DMS114 treated with DMSO at 0.1 percent for 48 hours (cell line): Measurements from ENCODE around the gene SSMEM1.
"Not testable (repeated sequence)": the region's sequence is repeated elsewhere in the genome, so short reads cannot be mapped to it uniquely, and the experiment has no call there.

ENCODE experiments used
- DNase-seq: peaks from one replicate; lab custom pipeline; 2025; ENCODE audit not compliant: unreplicated experiment; lab: John Stamatoyannopoulos, UW

The SSMEM1 gene

DNA sequence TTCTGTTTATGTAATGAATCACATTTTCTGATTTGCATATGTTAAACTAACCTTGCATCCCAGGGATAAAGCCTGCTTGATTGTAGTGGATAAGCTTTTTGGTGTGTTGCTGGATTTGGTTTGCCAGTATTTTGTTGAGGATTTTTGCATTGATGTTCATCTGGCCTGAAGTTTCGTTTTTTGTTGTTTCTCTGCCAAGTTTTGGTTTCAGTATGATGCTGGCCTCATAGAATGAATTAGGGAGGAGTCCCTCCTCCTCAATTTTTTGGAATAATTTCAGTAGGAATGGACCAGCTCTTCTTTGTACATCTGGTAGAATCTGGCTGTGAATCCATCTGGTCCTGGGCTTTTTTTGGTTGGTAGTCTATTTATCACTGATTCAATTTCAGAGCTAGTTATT lies 35.8 kb downstream of the SSMEM1 start:
- not testable (repeated sequence) for DNase-seq

DNA sequence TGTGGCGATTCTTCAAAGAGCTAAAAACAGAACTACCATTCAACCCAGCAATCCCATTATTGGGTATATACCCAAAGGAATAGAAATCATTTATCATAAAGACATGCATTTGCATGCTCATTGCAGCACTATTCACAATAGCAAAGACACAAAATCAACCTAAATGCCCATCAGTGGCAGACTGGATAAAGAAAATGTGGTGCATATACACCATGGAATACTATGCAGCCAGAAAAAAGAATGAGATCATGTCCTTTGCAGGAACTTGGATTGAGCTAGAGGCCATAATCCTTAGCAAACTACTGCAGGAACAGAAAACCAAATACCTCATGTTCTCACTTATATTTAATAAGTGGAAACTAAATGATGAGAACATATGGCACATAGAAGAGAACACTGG lies 38.8 kb downstream of the SSMEM1 start:
- DNase-seq = not testable (repeated sequence)

DNA sequence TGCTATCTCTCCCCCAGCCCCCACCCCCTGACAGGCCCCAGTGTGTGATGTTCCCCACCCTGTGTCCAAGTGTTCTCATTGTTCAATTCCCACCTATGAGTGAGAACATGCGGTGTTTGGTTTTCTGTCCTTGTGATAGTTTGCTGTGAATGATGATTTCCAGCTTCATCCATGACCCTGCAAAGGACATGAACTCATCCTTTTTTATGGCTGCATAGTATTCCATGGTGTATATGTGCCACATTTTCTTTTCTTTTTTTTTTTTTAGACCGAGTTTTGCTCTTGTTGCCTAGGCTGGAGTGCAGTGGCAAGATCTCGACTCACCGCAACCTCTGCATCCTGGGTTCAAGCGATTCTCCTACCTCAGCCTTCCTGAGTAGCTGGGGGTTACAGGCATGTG lies 41.2 kb downstream of the SSMEM1 start:
- DNase-seq = not testable (repeated sequence)

DNA sequence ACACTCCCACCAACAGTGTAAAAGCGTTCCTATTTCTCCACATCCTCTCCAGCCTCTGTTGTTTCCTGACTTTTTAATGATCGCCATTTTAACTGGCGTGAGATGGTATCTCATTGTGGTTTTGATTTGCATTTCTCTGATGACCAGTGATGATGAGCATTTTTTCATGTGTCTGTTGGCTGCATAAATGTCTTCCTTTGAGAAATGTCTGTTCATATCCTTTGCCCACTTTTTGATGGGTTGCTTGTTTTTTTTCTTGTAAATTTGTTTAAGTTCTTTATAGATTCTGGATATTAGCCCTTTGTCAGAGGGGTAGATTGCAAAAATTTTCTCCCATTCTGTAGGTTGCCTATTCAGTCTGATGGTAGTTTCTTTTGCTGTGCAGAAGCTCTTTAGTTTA lies 42.0 kb downstream of the SSMEM1 start:
- not testable (repeated sequence) for DNase-seq

DNA sequence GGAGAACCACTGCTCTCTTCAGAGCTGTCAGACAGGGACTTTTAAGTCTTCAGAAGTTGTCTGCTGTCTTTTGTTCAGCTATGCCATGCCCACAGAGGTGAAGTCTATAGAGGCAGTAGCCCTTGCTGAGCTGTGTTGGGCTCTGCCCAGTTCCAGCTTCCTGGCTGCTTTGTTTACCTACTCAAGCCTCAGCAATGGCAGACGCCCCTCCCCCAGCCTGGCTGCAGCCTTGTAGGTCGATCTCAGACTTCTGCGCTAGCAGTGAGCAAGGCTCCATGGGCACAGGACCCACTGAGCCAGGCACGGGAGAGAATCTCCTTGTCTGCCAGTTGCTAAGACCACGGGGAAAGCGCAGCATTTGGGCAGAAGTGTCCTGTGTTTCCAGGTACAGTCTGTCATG lies 46.9 kb downstream of the SSMEM1 start:
- no peak for DNase-seq

DNA sequence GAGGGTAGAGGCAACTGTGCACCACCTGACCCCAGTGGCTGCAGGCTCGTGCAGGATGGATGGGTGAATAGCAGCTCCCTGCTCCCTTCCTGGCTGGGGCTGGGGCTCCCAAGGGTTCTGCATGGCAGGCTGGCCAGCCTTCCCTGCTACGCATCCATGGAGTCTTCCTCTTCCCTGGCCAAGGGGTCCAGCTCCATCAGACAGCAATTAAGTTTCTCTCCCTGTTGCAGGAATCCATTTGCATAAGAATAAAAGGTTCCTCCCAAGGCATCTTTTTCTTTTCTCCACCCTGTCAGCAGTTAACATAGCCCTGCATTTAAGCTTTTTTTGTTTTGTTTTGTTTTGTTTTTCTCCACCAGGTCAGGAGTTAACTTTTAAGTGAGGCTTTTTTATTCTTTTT lies 49.0 kb downstream of the SSMEM1 start:
- DNase-seq = no peak

DNA sequence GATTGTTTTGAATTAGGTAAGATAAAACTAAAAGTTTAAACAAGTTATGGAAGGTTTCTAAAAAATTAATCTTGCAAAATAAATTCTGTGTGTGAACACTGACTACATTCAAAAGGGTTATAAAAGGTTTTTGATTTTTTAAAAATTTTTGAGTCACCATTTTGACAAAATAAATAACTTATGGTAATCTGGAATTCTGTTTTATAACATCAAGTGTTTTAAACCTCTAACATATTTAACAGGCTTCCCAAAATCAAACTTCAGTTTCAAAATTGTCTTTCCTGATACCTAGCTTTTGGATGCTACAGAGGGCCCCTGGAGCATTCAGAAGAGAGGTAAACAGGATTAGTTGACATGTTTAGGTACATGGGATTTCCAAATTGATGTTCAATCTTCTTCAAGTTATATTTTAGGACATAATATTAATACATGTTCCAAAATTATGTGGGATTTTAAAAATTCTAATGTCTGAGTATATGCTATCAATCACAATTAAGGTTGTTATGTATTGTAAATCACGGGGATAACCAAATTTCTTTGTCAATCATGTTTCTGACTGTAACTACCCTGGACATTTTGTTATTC lies 50.9 kb downstream of the SSMEM1 start:
- no peak for DNase-seq

DNA sequence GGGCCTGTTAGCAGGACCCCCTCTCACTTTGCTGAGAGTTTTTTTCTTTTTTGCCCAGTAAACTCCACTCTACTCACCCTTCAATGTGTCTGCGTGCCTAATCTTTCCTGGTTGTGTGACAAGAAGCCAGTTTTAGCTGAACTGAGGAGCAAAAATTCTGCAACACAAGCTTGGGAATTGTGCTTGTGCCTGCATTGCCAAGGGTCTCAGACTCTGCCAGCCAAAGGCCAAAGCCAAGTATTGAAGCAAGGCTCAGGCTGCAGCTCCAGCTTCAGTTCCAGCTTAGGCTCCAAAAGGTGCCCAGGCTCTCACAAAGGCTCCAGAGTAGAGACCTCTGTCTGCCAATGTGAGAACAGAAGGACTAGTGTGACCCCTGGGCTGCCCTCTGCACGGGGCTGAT lies 54.8 kb downstream of the SSMEM1 start:
- DNase-seq = no peak

DNA sequence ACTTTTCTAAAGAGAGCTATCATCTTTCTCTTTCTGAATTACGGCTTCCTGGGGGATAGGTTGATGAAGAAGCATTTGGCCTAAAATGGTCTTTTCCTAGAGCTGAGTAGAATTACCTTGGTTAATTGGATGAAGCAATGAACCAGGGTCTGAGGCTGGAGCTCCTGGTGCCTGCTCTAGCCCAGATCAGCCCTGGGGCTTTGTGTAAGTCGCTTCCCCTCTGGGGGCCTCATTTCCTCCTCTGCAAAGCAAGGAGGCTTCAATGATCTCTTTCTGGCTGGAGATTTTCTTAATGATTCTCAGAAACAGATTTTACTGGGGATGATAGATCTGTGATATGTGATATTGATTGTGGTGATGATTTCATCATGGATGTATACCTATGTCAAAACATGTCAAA lies 55.5 kb downstream of the SSMEM1 start:
- DNase-seq = no peak
